ENCODE results near the gene TTC33.
"Not testable (repeated sequence)": the region's sequence is repeated elsewhere in the genome, so short reads cannot be mapped to it uniquely, and the experiment has no call there.

Gene TTC33

GRCh38 chr5:40733879-40734563 is 21.7 kb downstream of the TTC33 start:
- H3K4me3 ChIP-seq (ENCODE audit: low read depth, low read length): no peak overlapping the region
- no peak for TF ChIP-seq CTCF (IDR thresholded peaks at IDR 0.05; ENCODE audit: borderline replicate concordance, insufficient read depth, low read depth, low read length)

- no peak overlapping the region for H3K4me3 ChIP-seq (ENCODE audit: low read depth, low read length)
- TF ChIP-seq CTCF (IDR thresholded peaks at IDR 0.05; ENCODE audit: borderline replicate concordance, insufficient read depth, low read depth, low read length): no peak
These were observed 22.3 kb downstream of the TTC33 start for GRCh38 chr5:40733434-40733833.

- not testable (repeated sequence) for H3K4me3 ChIP-seq (ENCODE audit: low read depth, low read length)
These were observed 33.3 kb downstream of the TTC33 start for GRCh38 chr5:40722497-40722911.

GRCh38 chr5:40720069-40720468 is 35.7 kb downstream of the TTC33 start:
- H3K4me3 ChIP-seq (ENCODE audit: low read depth, low read length): no peak overlapping the region
- TF ChIP-seq CTCF (IDR thresholded peaks at IDR 0.05; ENCODE audit: borderline replicate concordance, insufficient read depth, low read depth, low read length): no peak

GRCh38 chr5:40717281-40717680 is 38.5 kb downstream of the TTC33 start:
- TF ChIP-seq CTCF (IDR thresholded peaks at IDR 0.05; ENCODE audit: borderline replicate concordance, insufficient read depth, low read depth, low read length): no peak
- no peak overlapping the region for H3K4me3 ChIP-seq (ENCODE audit: low read depth, low read length)

- no peak overlapping the region for H3K4me3 ChIP-seq (ENCODE audit: low read depth, low read length)
- TF ChIP-seq CTCF (IDR thresholded peaks at IDR 0.05; ENCODE audit: borderline replicate concordance, insufficient read depth, low read depth, low read length): no peak
These were observed 39.2 kb downstream of the TTC33 start for GRCh38 chr5:40716590-40716989.

- no peak overlapping the region for H3K4me3 ChIP-seq (ENCODE audit: low read depth, low read length)
- TF ChIP-seq CTCF (IDR thresholded peaks at IDR 0.05; ENCODE audit: borderline replicate concordance, insufficient read depth, low read depth, low read length): no peak
These were observed 39.8 kb downstream of the TTC33 start for GRCh38 chr5:40716000-40716399.
